ENCODE results near the gene WDR87. TPM values are rescaled to one million over a fixed set of nuclear protein-coding genes. Genes with fewer than 3 reads are reported as not detected.

The WDR87 gene
- total RNA-seq, 4 donors from 2014 or later: not detected

GRCh38 chr19:37931881-37932655, 25.7 kb upstream of the WDR87 start:
- ATAC-seq (ENCODE audit: low FRiP score) (peak; percentile 73), DNase-seq (ENCODE audit: low spot score) (no peak)
- TF ChIP-seq CTCF (IDR thresholded peaks at IDR 0.05): no peak

- no peak for ATAC-seq (ENCODE audit: low FRiP score)
- TF ChIP-seq CTCF (IDR thresholded peaks at IDR 0.05): no peak
- no peak for DNase-seq (ENCODE audit: low spot score)
These were observed 24.0 kb upstream of the WDR87 start for GRCh38 chr19:37930416-37930815.

- ATAC-seq (ENCODE audit: low FRiP score): no peak
These were observed 23.0 kb upstream of the WDR87 start for GRCh38 chr19:37929355-37929923.

GRCh38 chr19:37928527-37929286, 22.3 kb upstream of the WDR87 start:
- no peak for TF ChIP-seq CTCF (IDR thresholded peaks at IDR 0.05)
- DNase-seq (ENCODE audit: low spot score) (no peak), ATAC-seq (ENCODE audit: low FRiP score) (no peak)

More at GRCh38 chr19:37929355-37929923, 23.0 kb upstream of the WDR87 start:
- no peak for DNase-seq (ENCODE audit: low spot score)
- TF ChIP-seq CTCF (IDR thresholded peaks at IDR 0.05): no peak

- no peak for ATAC-seq (ENCODE audit: low FRiP score)
- DNase-seq (ENCODE audit: low spot score): no peak
- TF ChIP-seq CTCF (IDR thresholded peaks at IDR 0.05): no peak
These were observed 20.3 kb upstream of the WDR87 start for GRCh38 chr19:37926711-37927110.

- TF ChIP-seq CTCF (IDR thresholded peaks at IDR 0.05): no peak
- no peak for DNase-seq (ENCODE audit: low spot score)
- ATAC-seq (ENCODE audit: low FRiP score): no peak
These were observed 19.9 kb upstream of the WDR87 start for GRCh38 chr19:37926255-37926654.

All from omental fat pad (tissue), 4 donors.